MV-4-11 (cell line): Measurements from ENCODE around the gene PHACTR3.
"Not testable (repeated sequence)": the region's sequence is repeated elsewhere in the genome, so short reads cannot be mapped to it uniquely, and the experiment has no call there.

Experiments
- DNase-seq: peaks from one replicate; lab custom pipeline; 2025; lab: John Stamatoyannopoulos, UW

Gene PHACTR3

GRCh38 chr20:59863058-59863457 is 258.7 kb downstream of the PHACTR3 start:
- no peak for DNase-seq

GRCh38 chr20:59864726-59865125 is 260.4 kb downstream of the PHACTR3 start:
- DNase-seq, result no peak

GRCh38 chr20:59866338-59866737 is 262.0 kb downstream of the PHACTR3 start:
- no peak for DNase-seq

- DNase-seq, result no peak
Observed at GRCh38 chr20:59871096-59871495, 266.8 kb downstream of the PHACTR3 start.

- no peak for DNase-seq
Observed at GRCh38 chr20:59873409-59873808, 269.1 kb downstream of the PHACTR3 start.

GRCh38 chr20:59880198-59880597 is 275.9 kb downstream of the PHACTR3 start:
- DNase-seq, result no peak

GRCh38 chr20:59884494-59884893 is 280.2 kb downstream of the PHACTR3 start:
- DNase-seq, result no peak

GRCh38 chr20:59888050-59888449 is 283.7 kb downstream of the PHACTR3 start:
- DNase-seq, result no peak

- DNase-seq, result not testable (repeated sequence)
Observed at GRCh38 chr20:59890035-59890434, 285.7 kb downstream of the PHACTR3 start.

- DNase-seq, result no peak
Observed at GRCh38 chr20:59891581-59891980, 287.2 kb downstream of the PHACTR3 start.

- no peak for DNase-seq
Observed at GRCh38 chr20:59895908-59896307, 291.6 kb downstream of the PHACTR3 start.
